GM21723 (cell line): Measurements from ENCODE around the gene NUDCD3.
A peak's percentile ranks its signal among the peaks of the same experiment; 100 is the strongest.

Source experiments
- ATAC-seq: cut with Tn5 transposase; IDR thresholded peaks from one replicate; pipeline ENCODE4 v1.9.1; 2021; ENCODE audit warnings: mild to moderate bottlenecking, moderate library complexity; ENCODE audit not compliant: unreplicated experiment

The NUDCD3 gene

DNA sequence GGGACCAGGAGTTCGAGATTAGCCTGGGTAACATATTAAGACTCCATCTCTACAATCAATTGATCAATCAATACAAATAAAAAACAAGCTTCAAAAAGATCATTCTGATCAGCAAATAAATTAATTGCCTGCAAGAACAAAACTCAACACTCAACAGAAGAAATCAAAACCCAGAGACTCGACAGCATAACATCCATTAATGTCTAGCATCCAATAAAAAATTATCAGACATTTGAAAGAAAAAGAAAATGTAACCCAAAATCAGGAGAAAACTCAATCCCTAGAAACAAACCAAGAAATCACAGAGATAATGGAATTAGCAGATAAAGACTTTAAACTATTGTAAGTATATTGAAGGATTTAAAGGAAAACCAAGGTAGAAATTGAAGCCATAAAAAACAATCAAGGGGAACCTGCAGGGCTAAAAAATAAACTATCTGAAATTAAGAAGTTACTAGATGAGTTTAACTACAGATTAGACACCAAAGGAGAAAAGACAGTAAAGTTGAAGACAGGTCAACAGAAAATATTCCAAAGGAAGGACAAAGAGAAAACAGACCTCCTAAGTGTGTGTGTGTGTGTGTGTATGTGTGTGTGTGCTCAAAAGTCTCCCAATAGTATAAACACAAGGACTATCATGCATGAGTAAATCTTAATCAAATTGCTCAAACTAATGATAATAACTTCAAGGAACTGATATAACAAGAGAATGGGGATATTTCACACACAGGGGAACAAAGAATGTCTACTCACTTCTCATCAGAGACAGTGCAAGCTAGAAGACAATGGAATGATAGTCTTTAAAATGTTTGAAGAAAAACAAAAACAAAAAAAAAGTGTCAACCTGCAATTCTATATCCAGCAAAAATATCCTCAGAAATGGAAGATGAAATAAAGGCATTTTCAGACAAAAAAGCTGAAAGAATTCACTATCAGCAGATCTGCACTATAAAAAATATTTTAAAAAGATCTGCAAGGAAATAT lies 7.7 kb downstream of the NUDCD3 start:
- no peak for ATAC-seq

DNA sequence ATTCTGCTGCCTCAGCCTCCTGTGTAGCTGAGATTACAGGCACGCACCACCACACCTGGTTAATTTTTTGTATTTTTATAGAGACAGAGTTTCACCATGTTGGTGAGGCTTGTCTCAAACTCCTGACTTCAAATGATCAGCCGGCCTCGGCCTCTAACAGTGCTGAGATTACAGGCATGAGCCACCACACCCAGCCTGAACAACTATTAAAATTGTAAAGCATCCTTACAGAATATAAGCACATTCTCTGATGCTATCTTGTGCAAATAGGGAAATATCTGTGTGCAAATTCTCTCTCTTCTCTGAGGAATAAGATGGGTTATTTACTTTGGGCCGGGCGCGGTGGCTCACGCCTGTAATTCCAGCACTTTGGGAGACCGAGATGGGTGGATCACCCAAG lies 12.5 kb downstream of the NUDCD3 start:
- no peak for ATAC-seq

DNA sequence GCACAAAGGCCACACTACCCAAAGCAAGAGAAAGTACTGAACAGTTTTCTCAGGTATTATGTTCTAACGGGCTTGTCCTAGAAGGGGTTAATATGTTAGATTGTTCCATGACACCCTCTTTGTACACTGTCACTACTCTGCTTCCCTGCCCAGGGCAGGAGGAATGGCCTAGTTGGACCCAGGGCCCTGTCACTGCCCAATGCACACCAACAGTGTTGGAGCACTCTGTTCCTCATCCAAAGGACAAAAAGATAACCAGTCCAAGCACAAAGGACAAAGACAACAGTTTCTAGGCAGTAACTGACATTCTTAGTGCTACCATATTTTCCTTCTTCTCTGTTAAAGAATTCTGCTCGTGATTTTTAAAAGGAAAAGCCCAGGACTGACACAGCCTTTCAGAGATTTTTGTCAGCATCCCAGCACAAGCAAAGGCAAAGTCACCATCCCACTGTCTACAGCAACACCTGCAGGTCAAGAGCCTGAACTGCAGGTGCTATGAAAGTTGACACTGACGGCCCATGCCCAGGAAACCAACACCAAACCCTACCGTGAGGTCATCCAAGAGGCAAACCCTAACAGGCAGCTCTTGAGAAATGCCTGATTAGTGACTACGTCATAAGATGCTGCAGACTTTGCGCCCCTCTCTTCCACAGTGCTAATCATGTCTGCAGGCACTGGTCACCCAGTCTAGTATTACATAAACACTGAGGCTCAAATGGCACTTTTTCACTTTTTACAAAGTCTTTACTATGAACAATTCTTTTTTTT lies 13.2 kb downstream of the NUDCD3 start:
- ATAC-seq = peak; percentile 74

DNA sequence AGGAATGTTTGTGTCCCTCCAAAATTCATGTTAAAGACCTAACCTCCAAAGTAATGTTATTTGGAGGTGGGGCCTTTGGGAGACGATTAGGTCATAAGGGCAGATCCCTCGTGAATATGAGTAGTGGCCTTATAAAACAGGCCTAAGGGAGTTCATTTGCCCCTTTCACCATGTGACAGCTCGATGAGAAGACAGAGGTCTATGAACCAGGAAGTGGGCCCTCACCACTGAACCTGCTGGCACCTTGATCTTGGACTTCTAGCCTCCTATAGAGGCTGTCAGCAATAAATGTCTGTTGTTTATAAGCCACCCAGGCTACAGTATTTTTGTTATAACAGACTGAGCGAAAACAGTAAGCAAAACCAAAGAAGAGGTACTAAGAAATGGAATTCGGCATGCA lies 14.1 kb downstream of the NUDCD3 start:
- ATAC-seq = no peak

DNA sequence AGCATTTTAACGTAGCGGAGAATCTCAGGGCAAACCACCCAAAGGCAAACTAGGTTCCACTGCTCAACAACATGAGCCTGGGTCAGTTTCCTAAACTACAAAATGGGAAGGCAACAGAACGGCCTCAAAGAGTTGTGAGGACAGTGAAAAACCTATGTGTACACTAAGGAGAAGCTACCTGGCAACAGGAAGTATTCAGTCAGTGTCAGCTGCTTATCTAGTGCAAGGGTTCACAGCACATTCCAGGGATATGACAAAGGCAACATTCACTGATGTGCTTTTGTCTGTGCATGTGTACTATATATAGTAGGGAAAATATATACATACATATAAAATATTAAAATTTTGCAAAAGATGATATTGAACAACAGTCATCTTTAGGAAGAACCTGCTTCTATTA lies 17.2 kb downstream of the NUDCD3 start:
- ATAC-seq = no peak

DNA sequence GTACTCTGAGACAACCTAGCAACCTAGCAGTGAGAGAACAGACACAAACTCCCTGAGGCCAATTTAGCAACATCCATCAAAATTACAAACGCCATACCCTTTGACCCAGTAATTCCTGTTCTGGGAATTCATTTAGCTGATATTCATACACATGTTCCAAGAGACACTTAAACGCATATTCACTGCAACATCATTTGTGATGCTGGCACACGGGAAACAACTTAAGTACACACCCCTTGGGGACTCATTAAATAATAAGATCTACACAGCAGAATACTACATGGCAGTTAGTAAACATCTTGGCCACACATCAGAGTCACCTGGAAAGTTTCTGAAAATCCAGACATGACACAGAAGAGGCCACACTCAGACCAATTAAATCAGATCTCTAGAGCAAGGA lies 17.6 kb downstream of the NUDCD3 start:
- no peak for ATAC-seq

DNA sequence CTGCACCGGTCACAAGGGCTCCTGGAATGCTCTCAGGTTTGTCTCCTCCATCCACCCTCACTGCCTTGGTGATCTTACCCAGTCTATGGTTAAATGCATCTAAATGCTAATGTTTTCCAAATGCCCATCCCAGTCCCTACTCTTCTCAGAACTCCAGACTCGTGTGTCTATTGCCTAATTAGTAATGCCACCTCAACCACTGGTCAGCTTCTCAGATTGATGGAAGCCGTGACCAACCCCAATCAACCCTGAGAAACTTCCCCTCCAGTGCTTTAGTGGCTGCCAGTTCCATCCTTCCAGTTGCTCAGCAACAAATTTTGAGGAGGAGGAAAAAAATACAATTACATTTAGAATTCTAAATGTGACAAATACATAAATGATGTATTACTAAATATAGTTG lies 18.6 kb downstream of the NUDCD3 start:
- no peak for ATAC-seq

DNA sequence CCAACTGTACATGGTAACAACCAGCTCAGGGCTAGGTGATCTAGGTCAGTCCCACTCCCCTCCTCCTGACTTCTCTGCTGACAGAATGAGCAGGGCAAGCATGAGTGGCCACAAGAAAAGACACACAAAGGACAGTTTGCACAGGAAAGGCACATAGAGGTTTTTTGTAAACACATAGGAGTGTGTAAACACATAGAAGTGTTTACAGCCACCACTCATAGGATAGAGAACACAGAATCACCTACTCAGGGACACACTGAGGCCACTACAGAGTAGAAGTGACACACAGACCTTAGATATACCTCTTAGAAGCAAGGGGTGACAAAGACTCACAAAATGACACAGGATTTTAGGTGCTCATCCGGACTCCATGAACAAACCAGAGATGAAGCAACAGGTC lies 19.0 kb downstream of the NUDCD3 start:
- no peak for ATAC-seq

DNA sequence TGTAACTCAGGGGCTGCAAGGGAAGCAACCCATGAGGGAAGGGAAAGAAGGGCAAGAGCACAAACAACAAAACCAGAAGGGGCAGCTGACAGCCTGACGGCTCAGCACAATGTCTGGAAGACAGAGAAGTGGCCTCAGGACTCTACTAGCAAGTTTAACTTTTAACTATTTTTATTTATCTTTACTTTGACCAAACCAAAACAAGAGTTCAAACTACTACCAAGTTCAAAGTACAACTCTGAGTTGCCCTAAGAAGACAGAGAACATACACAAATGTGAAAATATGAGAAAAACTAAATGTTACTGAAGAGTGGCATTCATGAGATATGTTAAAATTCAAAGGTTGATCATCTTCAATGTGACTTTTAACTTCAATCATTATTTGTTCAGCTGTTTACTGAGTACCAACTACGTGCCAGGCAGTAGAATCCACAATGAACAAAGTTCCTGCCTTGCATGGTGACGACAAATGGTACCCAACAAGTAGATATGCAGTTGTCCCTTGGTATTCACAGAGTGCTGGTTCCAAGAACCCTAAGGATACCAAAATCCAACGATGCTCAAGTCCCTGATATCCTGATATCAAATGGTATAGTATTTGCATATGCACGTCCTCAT lies 19.7 kb downstream of the NUDCD3 start:
- ATAC-seq = no peak

DNA sequence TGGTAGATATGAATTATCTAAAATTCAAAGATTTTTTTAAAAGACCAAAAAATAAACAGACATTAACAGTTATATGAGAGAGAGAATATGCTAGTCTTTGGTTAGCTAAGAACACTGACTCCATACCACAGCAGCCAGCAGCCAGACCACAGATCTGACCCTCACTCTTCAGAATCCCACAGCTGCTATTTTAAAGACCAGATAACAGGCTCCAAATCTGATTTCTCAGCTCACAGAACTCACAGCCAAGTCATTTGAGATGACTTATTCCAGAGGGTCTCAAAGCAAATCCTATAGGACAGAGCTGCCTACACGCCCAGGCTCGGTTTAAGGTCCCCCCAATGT lies 20.4 kb downstream of the NUDCD3 start:
- ATAC-seq = no peak

DNA sequence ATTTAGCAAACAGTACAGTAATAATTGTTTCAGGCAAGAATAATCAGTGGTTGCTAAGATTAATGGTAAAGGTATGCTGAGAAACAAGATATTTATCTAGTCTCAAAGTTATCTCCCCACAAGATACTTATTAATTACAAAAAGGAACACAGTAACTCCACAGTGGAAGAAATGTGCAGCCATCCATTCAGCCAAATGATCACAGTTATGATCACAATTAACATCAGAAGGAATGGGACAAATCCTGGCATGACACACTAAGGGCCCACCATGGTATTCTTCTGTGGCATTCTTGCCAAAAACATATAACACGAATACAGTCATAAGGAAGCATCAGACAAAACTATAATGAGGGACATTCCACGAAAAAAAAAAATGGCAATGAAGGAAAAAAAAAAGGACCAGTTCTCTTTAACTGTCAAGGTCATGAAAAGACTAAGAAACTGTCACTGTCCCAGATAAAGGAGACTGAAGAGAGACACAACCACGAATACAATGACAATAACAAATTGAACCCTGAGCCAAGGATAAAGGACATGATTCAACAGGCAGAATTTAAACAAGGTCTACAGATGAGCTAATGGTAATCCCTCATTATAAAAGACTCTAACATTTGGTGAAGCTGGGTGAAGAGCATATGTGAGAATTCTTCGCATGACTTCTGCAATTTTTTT lies 20.9 kb downstream of the NUDCD3 start:
- no peak for ATAC-seq

DNA sequence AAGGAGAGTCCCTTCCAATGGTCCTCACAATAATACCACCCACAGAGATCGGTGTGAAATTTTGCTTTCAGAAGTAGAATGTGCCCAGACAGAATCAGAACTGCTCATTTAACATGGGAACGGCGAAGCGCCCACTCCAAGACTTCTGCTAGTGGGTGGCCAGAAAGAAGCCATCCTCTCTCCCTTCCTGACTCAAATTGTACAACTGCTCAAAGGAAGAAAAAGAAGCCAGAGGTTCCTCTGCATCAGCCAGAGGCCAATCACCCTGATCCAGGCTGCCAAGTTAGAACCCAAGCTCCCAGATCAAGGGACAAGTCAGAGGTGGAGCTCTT lies 23.3 kb downstream of the NUDCD3 start:
- ATAC-seq = no peak

DNA sequence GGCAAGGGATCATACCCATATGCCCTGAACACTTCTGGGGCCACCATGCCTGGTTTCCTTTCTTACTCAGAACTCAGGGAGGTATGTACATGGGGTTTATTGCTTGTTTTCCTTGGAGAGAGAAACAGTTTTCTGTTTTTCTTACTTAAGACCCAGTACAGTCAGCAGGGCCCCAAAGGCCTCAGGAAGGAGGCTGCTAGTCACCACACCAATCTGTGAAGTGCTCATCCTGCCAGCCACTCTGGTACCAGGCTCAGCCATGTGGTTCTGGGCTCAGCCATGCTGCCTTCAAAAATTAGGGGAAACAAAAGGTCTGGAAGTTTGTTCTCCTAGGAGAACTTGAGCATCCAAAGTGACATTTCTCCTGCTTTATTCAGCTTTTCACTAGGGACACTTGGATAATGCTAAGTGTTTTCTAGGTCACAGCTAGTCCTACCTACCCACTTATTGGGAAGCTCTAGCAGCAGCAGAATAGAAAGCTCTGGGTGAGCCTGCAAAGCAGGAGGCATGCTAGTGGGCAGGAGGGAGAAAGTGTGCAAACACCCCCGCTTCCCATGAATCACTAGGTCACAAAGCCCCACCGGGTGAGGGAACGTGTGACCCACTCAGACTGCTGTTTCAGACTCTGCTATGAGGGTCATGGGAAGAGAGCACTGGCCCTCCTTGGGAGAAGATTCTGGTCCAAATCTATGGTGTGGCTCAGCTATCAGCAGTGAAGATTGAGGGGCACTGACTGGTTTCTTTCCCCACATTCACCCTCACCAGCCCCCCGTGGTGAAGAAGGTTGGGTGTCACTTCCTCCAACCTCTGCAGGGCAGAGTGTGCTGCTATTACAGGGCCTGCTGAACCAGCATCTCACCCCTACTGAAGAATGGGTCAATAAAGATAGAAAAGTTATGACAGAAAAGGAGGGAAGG lies 23.9 kb downstream of the NUDCD3 start:
- no peak for ATAC-seq

DNA sequence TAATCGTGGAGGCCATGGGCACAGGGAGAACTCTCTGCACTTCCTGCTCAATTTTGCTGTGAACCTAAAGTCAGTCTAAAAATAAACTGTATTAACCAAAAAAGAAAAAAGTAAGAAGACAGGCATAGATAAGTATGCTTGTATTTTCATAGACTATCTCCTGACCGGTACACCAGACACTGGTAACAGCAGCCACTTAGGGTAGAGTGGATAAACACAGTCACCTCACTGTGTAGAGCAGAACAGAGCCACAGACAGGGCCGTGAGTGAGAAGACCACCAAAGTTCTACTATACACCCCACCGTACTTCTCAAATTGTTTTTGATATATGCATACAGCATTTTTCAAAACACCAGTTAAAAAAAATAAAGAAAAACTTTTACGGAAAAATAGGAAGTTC lies 25.0 kb downstream of the NUDCD3 start:
- ATAC-seq = no peak

DNA sequence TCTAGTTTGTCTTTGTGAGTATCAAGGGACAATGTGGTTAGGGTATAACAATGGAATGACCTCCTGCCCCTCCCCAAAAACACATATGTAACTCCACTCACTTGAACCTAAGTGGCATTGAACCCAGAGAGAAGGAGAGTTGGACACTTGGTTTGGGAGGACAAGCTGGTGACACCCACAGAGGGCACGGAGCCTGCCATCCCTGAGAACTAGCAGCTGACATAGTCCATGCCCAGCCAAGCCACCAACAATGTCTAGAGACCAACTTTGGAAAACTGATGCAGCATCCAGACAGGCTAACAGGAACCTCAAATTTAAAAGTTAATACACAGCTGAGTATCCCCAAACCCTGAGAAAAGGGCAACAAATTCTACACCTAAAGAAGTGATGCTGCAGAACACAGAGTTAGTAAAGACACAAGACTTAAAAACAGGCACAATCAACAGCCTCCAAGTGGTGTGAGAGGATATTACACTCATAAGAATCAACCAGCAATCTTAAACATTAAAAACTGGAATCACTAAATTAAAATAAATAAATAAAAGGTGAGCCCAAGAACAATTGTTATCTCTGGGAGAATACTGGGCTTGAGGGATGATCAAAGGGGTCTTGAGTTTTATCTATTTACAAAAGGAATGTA lies 27.2 kb downstream of the NUDCD3 start:
- no peak for ATAC-seq

DNA sequence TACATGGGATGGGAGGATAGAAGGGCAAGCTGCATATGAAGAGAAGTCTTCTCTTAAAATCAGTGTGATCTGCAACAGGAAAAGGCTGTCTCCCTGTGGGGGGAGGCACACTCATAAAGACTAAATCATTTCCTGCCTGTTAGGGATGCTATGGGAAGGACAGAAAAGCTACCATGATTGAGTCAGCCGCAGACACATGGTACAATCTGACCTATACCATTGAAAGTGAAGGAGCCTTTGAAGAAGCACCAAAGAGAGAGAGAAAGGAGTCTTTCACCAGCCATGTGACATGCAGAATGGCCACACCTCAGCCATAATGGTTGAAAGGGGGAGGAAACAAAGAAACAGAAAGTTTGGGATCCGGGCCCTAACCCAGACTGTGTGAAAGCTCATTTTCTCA lies 29.1 kb downstream of the NUDCD3 start:
- peak; percentile 25 for ATAC-seq

DNA sequence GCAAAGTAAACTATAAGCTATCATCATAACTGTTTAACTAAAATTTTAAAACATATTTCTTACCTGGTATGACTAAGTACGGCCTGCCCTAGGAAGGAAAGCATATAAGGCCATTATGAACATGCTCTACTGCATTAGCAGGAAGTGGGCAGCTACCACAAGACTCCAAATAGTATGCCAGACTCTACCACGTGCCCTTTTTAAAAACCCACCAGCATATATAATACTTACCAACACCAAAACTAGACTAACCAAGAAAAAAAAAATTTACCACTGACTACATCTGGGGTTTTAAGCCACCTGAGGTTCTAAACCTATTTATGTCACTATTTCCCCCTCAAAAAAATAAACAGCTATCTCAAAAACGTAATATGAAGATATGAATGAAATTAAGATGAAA lies 30.1 kb downstream of the NUDCD3 start:
- ATAC-seq = peak; percentile 97

DNA sequence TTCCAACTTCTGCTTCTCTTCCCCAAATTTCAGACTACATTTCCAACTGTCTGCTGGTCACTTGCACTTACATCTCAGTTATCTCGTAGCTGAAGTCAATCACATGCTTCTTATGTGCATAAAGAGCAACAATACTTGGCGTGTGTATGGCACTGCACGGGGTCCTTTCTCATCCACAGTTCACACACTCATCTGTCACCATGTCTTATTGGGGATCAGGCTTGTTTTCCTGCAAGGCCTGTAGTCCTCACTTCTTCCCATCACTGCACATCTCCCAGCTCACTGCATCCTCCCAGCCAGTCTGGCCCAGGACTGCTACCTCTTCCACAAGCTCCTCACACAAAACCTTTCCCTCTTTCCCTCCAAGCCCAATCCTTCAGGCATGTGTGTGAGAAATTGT lies 35.3 kb downstream of the NUDCD3 start:
- ATAC-seq = no peak

DNA sequence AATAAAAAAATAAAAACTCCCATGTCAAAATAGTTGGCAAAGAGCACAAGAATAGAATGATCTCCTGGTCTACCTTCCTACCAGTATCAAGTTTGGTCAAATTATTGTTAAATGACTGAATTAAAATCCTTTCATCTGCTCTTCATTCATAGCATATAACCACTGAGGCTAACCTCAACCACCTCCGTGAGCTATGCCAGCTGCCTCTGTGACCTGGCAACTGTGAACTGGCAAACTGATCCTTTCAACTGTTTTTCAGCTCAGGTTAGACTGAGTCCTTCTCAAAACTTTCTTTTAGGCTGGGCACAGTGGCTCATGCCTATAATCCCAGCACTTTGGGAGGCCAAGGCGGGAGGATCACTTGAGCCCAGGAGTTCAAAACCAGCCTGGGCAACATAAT lies 36.1 kb downstream of the NUDCD3 start:
- no peak for ATAC-seq

DNA sequence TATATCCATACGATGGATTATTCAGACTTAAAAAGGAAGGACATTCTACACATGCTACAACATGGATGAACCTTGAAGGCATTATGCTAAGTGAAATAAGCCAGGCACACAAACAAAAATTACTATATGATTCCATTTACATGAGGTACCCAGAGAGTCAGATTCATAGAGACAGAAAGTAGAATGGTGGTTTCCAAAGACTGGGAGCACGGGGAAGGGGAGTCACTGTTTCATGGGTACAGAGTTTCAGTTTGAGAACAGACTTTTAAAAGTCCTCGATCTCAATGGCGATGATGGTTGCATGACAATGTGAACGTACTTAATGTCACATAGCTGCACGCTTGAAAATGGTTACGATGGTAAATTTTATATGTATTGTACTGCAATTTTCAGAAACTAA lies 39.3 kb downstream of the NUDCD3 start:
- ATAC-seq = no peak
